Metanephros (tissue), 2 donors: ENCODE data around the gene CAPN11. TPM values are rescaled to one million over a fixed set of nuclear protein-coding genes. Genes with fewer than 3 reads are reported as not detected.

ENCODE experiments used
- small RNA-seq: library from RNA; depleted of rRNA; stranded (forward); fragments of <200 nt; gene quantifications from one replicate; pipeline ENCODE3, GENCODE V24; 2014; ENCODE audit warnings: low replicate concordance
- total RNA-seq: library from RNA; depleted of rRNA; stranded (reverse); fragments of >200 nt; gene quantifications from one replicate; pipeline ENCODE4 v1.2.3, GENCODE V29; 2014

CAPN11 gene
- 0.35 TPM for total RNA-seq

DNA sequence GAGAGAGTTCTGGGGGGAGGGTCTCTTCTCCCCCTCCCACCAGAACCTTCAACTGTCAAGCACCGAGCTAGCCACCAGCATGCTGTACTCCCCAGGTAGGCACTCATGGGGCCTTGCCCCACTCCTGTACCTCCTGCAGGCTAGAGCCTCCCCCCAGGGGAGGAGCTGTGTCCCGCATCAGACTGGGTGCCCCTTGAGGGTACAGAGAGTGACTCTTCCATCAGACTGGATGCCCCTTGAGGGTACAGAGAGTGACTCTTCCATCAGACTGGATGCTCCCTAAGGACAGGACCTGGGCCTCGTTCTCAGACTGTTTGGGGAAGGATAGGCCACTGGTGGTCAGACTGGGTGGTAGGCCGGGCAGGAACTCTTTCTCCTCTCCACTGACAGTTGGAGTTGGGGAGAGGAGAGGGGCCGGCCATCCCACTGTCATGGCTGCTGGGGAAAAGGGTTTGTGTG is at the start of gene CAPN11:
TSS of gene CAPN11 (plus strand) at position 51 of the 459 bp plus-strand sequence. CDS start at position 80, 29 bp downstream.

DNA sequence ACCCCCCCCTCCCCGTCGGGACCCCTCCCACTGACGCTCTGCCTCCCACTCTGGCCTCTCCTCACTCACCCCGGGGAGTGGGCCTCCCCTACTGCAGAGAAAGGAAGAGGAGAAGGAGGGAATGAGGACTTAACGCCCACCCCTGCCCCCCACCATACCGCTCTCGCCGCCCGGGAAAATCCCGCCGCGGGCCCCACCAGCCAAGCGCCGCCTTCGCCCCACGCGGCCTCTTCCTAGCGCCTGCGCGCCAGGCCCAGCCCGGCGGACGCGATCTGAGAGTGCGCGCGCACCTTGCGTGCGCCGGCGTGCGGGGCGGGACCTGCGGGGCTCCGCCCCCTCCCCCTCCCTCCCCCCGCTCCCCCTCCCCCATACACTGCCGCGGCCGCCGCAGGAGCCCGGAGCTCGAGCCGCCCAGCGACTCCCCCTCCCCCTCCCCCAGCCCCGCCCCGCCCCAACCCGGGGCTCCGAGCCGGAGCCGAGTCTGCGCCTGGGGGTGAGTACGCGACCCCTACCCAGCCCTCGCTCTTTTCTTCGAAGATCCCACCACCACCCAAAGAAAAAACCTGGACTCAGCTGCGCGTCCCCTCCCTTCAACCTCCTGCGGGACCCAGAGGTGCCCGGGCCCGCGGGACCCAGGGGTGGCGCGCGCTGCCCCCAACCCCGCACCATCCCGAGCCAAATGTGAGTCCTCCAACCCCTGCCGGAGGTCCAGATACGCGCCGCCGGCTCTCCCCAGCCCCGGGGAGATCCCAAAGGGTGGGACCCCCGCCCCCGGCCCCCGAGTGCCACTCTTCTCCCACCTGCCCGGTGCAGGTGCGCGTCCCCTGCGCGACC is 31.2 kb upstream of the CAPN11 start, which contains the start of the genes MRPL14 and TMEM63B:
TSS of gene MRPL14 (minus strand) at position 267 of the 834 bp plus-strand sequence. CDS start 10,841 bp downstream, outside the sequence.
TSS of gene TMEM63B (plus strand) at position 369 of the 834 bp plus-strand sequence. CDS start 7,031 bp downstream, outside the sequence.

DNA sequence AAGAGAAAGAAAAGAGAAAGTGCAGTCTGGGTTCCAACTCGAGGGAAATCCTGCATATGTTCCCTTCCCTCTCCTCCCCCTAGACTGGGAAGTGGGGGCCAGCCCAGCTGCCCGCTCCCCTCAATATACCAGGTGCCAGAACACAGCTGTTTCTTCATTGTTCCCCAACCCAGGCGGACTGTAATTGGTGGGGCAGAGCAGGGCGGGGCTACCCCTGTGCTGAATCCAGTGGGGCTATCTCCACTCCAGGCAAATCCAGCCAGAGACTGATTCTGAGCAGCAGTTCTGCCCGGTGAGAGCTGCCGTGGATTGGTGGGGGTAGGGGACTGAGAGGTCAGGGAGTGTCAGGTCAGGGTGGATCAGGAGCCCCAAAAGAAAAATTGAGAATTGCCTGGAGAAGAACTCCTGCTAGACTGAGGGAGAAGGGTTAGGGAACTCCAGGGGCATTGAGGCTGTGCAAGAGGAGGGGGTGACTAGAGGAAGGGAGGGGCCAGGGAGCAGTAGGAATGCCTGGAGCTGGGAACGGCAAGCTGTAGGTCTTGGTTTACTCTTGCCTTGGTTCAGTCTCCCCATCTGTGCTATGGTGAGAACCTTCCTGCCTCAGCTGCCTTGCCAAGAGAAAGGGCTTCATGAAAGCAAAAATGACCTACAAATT is 58.2 kb downstream of the CAPN11 start, which contains the start of gene MYMX:
TSS of gene MYMX (plus strand) at position 250 of the 655 bp plus-strand sequence. CDS start 546 bp downstream, outside the sequence.

DNA sequence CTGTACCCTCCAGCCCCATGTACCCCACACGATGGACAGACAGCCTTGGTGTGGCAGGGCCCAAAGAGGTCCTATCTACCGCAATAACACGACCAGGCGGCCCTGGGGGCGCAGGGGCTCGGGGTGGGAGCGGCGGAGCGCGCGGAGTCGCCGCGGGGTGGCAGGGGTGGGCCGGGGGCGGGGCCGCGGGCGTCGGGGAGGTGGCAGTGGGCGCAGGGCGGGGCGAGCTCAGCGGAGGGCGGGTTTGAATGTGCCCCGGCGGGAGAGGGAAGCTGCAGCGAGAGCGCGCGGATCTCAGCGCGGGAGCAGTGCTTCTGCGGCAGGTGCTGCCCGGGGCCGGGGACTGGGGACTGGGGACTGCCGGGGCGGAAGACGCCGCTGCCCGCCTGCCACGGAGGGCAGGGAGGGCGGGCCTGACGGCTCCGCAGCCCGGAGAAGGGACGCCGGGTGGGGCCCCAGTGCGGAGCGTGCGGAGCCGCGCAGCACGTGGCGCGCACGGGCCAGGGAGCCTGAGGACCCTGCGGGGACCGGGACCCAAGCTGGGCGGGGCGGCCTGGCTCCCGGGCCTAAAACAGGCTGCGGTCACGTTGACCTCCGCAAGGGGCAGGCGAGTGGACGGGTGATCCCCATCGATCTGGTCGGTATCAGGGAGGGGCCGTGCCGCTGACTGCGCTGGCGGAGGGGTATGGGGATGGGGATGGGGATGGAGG is 64.9 kb downstream of the CAPN11 start, which contains the start of gene SLC29A1:
TSS of gene SLC29A1 (plus strand) at position 277 of the 710 bp plus-strand sequence. CDS start 3,719 bp downstream, outside the sequence.

Small RNA genes within 50 kb of the gene (small RNA-seq; reads per million reads assigned to genes)
- gene RN7SL811P, result not detected

Other genes starting within 250 kb of the CAPN11 start
- 34.6 TPM for gene MRPL14, start 31.4 kb upstream of the CAPN11 start, total RNA-seq
- gene TMEM63B, start 31.3 kb upstream of the CAPN11 start, total RNA-seq, result 29.7 TPM
- 0.35 TPM for gene MYMX, start 58.1 kb downstream of the CAPN11 start, total RNA-seq
- 49.7 TPM for gene SLC29A1, start 64.8 kb downstream of the CAPN11 start, total RNA-seq
- 440 TPM for gene HSP90AB1, start 88.3 kb downstream of the CAPN11 start, total RNA-seq
- 46.0 TPM for gene SLC35B2, start 98.7 kb downstream of the CAPN11 start, total RNA-seq
- 13.9 TPM for gene NFKBIE, start 106.7 kb downstream of the CAPN11 start, total RNA-seq
- gene TMEM151B, start 111.6 kb downstream of the CAPN11 start, total RNA-seq, result 0.41 TPM
- 21.3 TPM for gene AARS2, start 154.5 kb downstream of the CAPN11 start, total RNA-seq
- gene SPATS1, start 183.8 kb downstream of the CAPN11 start, total RNA-seq, result not detected
- gene CDC5L, start 228.9 kb downstream of the CAPN11 start, total RNA-seq, result 22.2 TPM